OCI-LY7 (cell line): Measurements from ENCODE around the gene BRME1.

Experiments
- CTCF ChIP-seq: fragments of 200-600 bp; sonication (generic); conservative IDR thresholded peaks from 2 replicates; pipeline ENCODE4 v1.5.1; 2014; ENCODE audit warnings: mild to moderate bottlenecking, antibody characterized with exemption, low read length, moderate library complexity, mixed read lengths
- EZH2phosphoT487 ChIP-seq: fragments of 200-600 bp; sonication (generic); IDR thresholded peaks from 2 replicates; pipeline ENCODE4 v1.6.1; 2018; ENCODE audit warnings: low read depth, borderline replicate concordance, mild to moderate bottlenecking, mixed run types, antibody characterized with exemption, low read length, moderate library complexity, mixed read lengths

GRCh38 chr19:13917888-13918406, 12.0 kb upstream of the BRME1 start:
- TF ChIP-seq CTCF (no peak), EZH2phosphoT487 (no peak)
